ENCODE measurements around the gene PPIL1.
"Not testable (repeated sequence)": the region's sequence is repeated elsewhere in the genome, so short reads cannot be mapped to it uniquely, and the experiment has no call there.

PPIL1 gene

GRCh38 chr6:36815962-36816735 is 58.5 kb downstream of the PPIL1 start:
- DNase-seq (ENCODE audit: low read depth), result no peak

- DNase-seq (ENCODE audit: low read depth), result no peak
These were observed 60.4 kb downstream of the PPIL1 start for GRCh38 chr6:36814249-36814648.

DNA sequence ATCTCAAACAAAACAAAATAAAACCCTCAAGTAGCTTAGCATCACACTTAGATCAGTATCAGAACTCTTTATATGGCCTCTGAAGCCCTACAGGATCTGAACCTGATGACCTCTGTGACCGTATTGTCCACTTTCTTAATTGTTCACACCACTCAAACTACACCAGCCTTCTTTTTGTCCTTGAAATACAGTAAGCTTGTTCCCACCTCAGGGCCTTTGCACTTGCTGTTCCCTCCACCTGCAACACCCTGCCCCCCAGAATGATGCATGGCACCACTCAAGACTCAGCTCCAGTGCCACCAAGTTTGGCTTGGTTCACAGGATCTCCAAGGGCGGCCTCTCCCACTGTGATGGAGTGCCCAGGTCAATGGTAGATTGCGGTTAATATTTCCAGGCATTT is 61.1 kb downstream of the PPIL1 start:
- no peak for DNase-seq (ENCODE audit: low read depth)

DNA sequence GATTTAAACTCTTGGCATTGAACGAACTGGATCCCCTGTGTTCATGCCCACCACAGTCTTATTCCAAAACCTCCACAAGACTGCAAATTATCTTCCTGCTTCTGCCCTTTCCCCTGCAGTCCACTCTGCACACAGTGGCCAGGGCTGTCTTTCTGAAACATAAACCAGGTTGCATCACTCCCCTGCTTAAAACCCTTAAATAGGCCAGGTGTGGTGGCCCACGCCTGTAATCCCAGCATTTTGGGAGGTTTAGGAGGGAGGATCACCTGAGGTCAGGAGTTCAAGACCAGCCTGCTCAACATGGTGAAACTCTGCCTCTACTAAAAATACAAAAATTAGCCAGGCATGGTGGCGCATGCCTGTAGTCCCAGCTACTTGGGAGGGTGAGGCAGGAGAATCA is 61.6 kb downstream of the PPIL1 start:
- not testable (repeated sequence) for DNase-seq (ENCODE audit: low read depth)

DNA sequence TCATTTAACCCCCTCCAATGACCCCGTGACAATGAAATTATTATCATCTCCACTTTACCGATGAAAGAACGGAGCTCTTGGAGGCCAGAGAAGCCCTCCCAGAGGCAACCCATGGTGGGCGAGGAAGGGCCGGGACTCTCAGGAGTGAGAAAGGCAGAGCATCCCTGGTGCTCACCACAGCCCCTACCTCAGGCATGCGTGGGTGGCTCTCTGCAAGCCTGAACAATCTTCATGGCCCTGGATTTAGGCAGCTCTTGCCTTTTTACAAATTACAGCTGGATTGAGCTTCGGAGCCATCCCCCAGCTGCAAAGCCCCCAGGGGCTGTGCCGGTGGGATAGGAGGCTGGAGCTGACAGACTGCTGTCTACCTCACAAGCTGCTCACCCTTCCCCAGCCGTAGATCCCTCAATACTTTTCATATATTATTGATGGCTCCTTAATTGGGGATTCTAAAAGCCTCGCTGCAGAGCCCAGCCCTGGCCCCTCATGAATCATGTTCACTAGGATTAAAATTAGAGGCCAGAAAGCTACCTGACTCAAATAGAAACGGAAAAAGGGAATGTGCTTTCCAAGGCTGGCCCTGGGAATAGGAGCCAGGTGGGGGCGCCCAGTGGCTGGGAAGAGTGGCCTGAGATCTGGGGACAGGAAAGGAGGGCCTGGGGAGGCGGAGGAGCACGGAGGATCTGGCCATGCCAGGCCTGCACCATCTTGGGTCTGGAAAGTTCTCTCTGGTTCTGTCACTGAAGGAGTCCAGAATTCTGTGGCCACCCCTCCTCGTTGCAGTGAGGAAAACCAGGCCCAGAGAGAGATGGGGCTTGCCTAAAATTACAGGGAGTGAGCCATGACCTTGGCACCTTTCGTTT is 64.4 kb downstream of the PPIL1 start:
- no peak for DNase-seq (ENCODE audit: low read depth)

- DNase-seq (ENCODE audit: low read depth), result no peak
These were observed 65.4 kb downstream of the PPIL1 start for GRCh38 chr6:36809156-36809555.

DNA sequence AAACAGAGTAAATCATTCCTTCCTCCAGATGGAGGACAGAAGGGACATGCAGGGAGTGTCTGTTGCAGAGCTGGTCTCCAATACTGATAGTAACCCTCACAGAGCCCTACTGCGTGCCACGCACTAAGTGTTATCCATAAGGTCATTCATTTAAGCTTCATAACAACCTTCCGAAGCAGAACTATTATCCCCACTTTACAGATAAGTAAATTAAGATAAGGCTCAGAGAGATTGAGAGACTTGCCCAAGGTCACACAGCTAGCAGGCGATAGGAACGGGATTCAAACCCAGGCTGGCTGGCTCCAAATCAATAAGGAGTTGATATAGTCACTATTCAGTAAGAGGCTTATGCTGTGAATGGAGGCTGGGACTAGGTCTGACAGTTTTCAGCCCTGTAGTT is 66.0 kb downstream of the PPIL1 start:
- DNase-seq (ENCODE audit: low read depth), result no peak

DNA sequence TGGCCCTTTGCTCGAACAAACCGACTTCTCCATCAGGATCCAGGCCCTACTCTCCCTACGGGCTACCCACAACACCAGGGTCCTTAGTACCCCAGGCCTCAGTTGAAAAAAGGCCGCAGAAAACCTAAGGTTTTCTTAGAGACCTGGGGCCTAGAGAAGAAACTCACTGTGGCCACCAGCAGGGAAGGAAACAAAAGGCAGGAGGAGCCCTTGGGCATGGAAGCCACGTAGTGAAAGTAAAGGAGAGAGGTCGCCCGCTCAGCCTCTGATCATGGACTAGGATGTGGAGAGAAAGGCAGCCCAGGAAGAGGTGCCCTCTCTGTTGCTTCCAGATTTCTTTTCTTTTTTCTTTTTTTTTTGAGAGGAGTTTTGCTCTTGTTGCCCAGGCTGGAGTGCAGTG is 66.9 kb downstream of the PPIL1 start:
- no peak for DNase-seq (ENCODE audit: low read depth)

DNA sequence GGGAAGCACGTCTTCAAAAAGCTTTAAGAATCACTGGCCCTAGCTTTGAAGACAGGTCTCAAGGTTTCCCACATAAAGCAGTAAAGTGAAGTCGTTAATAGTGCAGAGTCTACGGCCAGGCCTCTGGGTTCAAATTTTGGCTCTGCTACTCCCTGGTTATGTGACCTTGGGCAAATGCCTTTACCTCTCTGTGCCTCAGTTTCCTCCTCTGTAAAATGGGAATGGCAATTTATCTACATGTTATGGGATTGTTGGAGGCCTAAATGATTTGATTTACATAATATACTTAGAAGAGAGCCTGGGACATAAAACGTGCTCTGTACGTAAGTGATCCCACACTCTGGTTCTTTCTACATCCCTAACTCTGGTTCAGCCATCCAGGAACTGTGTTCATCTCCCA is 67.5 kb downstream of the PPIL1 start:
- no peak for DNase-seq (ENCODE audit: low read depth)

GRCh38 chr6:36805917-36806316 is 68.7 kb downstream of the PPIL1 start:
- DNase-seq (ENCODE audit: low read depth), result no peak

DNA sequence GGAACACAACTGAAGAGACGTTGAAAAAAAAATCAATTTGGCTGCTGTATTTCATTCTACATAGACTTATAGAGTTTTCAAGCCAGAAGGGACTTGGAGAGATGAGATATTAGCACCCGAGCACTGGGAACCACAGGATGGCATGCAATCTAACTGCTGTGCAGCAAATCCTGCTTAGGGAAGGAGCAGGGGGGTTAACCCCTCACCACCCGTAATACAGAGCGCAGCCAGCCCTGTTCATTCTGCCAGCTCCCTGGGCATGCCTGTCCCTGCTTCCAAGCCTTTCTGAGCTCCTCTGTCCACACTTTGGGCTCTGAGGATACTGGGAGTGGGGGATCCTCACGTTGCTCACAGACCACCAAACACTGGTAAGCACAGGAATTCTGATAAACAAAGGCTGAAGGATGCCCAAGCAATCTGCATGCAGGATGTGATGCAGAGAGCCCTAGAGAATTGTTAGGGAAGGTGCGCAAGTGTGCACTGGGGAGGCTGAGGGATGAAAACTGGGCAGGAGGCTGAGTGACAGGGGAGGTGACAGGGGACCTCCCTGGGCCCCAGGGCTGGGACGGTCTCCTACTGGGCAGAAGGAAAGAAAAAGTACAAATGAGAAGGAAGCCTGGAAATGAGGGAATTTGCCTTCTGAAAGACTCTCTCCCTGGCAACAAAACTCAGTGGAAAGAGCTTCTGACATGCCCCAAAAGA is 69.4 kb downstream of the PPIL1 start:
- DNase-seq (ENCODE audit: low read depth), result no peak
